HG02943 (cell line): ENCODE data around the gene TAOK1.
"Not testable (repeated sequence)": the region's sequence is repeated elsewhere in the genome, so short reads cannot be mapped to it uniquely, and the experiment has no call there.

ENCODE experiments used
- ATAC-seq: cut with Tn5 transposase; IDR thresholded peaks from one replicate; pipeline ENCODE4 v1.9.1; 2021; ENCODE audit warnings: mild to moderate bottlenecking, low read depth, moderate library complexity; ENCODE audit not compliant: unreplicated experiment

Gene TAOK1

GRCh38 chr17:29518359-29518758 lies 128.2 kb downstream of the TAOK1 start:
- no peak for ATAC-seq

GRCh38 chr17:29524692-29525091 lies 134.5 kb downstream of the TAOK1 start:
- no peak for ATAC-seq

GRCh38 chr17:29526322-29526721 lies 136.2 kb downstream of the TAOK1 start:
- no peak for ATAC-seq

GRCh38 chr17:29533976-29534375 lies 143.8 kb downstream of the TAOK1 start:
- ATAC-seq: no peak

GRCh38 chr17:29544066-29544465 lies 153.9 kb downstream of the TAOK1 start:
- no peak for ATAC-seq

- ATAC-seq: no peak
These were observed 155.9 kb downstream of the TAOK1 start for GRCh38 chr17:29546085-29546484.

- ATAC-seq: no peak
These were observed 156.7 kb downstream of the TAOK1 start for GRCh38 chr17:29546830-29547229.

- ATAC-seq: no peak
These were observed 159.2 kb downstream of the TAOK1 start for GRCh38 chr17:29549177-29549923.

GRCh38 chr17:29555840-29556239 lies 165.7 kb downstream of the TAOK1 start:
- ATAC-seq: no peak

- ATAC-seq: no peak
These were observed 167.0 kb downstream of the TAOK1 start for GRCh38 chr17:29557085-29557738.

- ATAC-seq: no peak
These were observed 167.6 kb downstream of the TAOK1 start for GRCh38 chr17:29557739-29558116.

GRCh38 chr17:29558139-29558538 lies 168.0 kb downstream of the TAOK1 start:
- not testable (repeated sequence) for ATAC-seq

- ATAC-seq: no peak
These were observed 169.5 kb downstream of the TAOK1 start for GRCh38 chr17:29559640-29560039.

GRCh38 chr17:29560316-29560715 lies 170.2 kb downstream of the TAOK1 start:
- no peak for ATAC-seq

GRCh38 chr17:29561554-29562517 lies 171.7 kb downstream of the TAOK1 start:
- no peak for ATAC-seq

- no peak for ATAC-seq
These were observed 172.5 kb downstream of the TAOK1 start for GRCh38 chr17:29562615-29563014.

GRCh38 chr17:29563816-29564215 lies 173.7 kb downstream of the TAOK1 start:
- no peak for ATAC-seq

GRCh38 chr17:29565643-29566472 lies 175.7 kb downstream of the TAOK1 start:
- ATAC-seq: no peak

- ATAC-seq: no peak
These were observed 176.5 kb downstream of the TAOK1 start, which contains the start of gene ABHD15 for GRCh38 chr17:29566473-29567303. Gene ABHD15, minus strand, starts transcription at chr17:29567037. Its CDS starts 71 bp downstream, at chr17:29566966.
